Liver (tissue), 9 donors: ENCODE measurements around the gene PPARA. TPM values are rescaled to one million over a fixed set of nuclear protein-coding genes. Genes with fewer than 3 reads are reported as not detected.

Experiments used
- DNase-seq: peaks from one replicate; pipeline ENCODE4 v3.0.0-alpha.2; 2017; ENCODE audit warnings: low spot score
- H3K27ac ChIP-seq, 2 donors: one replicate each; pipeline ENCODE4 v1.7.0; 2013; ENCODE audit warnings: inconsistent platforms in 2 of 2, low read length in 2 of 2, control low read depth in 1 of 2, low read depth in 1 of 2, mild to moderate bottlenecking in 1 of 2
- H3K27me3 ChIP-seq, 4 donors: one replicate each; pipeline versions ENCODE4 v1.6.1 to v1.7.0; 2013; ENCODE audit warnings: low read length in 3 of 4, inconsistent platforms in 1 of 4, mild to moderate bottlenecking in 1 of 4, moderate library complexity in 1 of 4; ENCODE audit not compliant: control insufficient read depth in 4 of 4, insufficient read depth in 4 of 4
- H3K36me3 ChIP-seq, 4 donors: one replicate each; pipeline versions ENCODE4 v1.6.1 to v1.7.0; 2013; ENCODE audit warnings: low read length in 3 of 4, mild to moderate bottlenecking in 3 of 4, low read depth in 1 of 4, moderate library complexity in 1 of 4; ENCODE audit not compliant: control insufficient read depth in 4 of 4, insufficient read depth in 3 of 4
- H3K4me1 ChIP-seq, 4 donors: one replicate each; pipeline versions ENCODE4 v1.6.1 to v1.7.0; 2013; ENCODE audit warnings: low read length in 3 of 4, mild to moderate bottlenecking in 3 of 4, moderate library complexity in 1 of 4; ENCODE audit not compliant: control insufficient read depth in 4 of 4, insufficient read depth in 4 of 4
- H3K4me3 ChIP-seq, 3 donors: one replicate each; pipeline versions ENCODE4 v1.6.1 to v1.7.0; 2013; ENCODE audit warnings: low read length in 3 of 3, control low read depth in 1 of 3, low read depth in 1 of 3, mild to moderate bottlenecking in 1 of 3
- H3K9ac ChIP-seq, 2 donors: one replicate each; pipeline ENCODE4 v1.7.0; 2013; ENCODE audit warnings: low read length in 2 of 2, mild to moderate bottlenecking in 2 of 2, moderate library complexity in 2 of 2, control low read depth in 1 of 2, low read depth in 1 of 2
- H3K9me3 ChIP-seq, 4 donors: one replicate each; pipeline versions ENCODE4 v1.6.1 to v1.7.0; 2013; ENCODE audit warnings: low read length in 3 of 4; ENCODE audit not compliant: control insufficient read depth in 4 of 4
- EGR1 ChIP-seq, 2 donors: IDR thresholded peaks; 2 replicates each; pipeline ENCODE4 v1.6.1; 2016 to 2018; ENCODE audit warnings: antibody characterized with exemption in 2 of 2, low read depth in 2 of 2
- FOXA1 ChIP-seq: IDR thresholded peaks from 2 replicates; pipeline ENCODE4 v1.6.1; 2016; ENCODE audit warnings: antibody characterized with exemption
- FOXA2 ChIP-seq: IDR thresholded peaks from 2 replicates; pipeline ENCODE4 v1.6.1; 2016; ENCODE audit warnings: antibody characterized with exemption
- GABPA ChIP-seq, 2 donors: IDR thresholded peaks in 1 of 2; conservative IDR thresholded peaks in 1 of 2; 2 replicates each; pipeline ENCODE4 v1.6.1; 2016; ENCODE audit warnings: antibody characterized with exemption in 2 of 2, mild to moderate bottlenecking in 1 of 2, moderate library complexity in 1 of 2
- HNF4A ChIP-seq, 2 donors: conservative IDR thresholded peaks; 2 replicates each; pipeline ENCODE4 v1.6.1; 2016; ENCODE audit warnings: antibody characterized with exemption in 2 of 2, mild to moderate bottlenecking in 2 of 2
- HNF4G ChIP-seq: IDR thresholded peaks from 2 replicates; pipeline ENCODE4 v1.6.1; 2016; ENCODE audit warnings: antibody characterized with exemption
- JUND ChIP-seq, 2 donors: IDR thresholded peaks; 2 replicates each; pipeline ENCODE4 v1.6.1; 2016; ENCODE audit warnings: antibody characterized with exemption in 2 of 2
- NR2F2 ChIP-seq: IDR thresholded peaks from 2 replicates; pipeline ENCODE4 v1.6.1; 2016; ENCODE audit warnings: antibody characterized with exemption
- RAD21 ChIP-seq, 2 donors: IDR thresholded peaks; 2 replicates each; pipeline ENCODE4 v1.6.1; 2016; ENCODE audit warnings: antibody characterized with exemption in 2 of 2, mild to moderate bottlenecking in 2 of 2
- RXRA ChIP-seq, 2 donors: IDR thresholded peaks; 2 replicates each; pipeline ENCODE4 v1.6.1; 2017 to 2018; ENCODE audit warnings: antibody characterized with exemption in 2 of 2, mild to moderate bottlenecking in 1 of 2
- SP1 ChIP-seq: IDR thresholded peaks from 2 replicates; pipeline ENCODE4 v1.6.1; 2018; ENCODE audit warnings: antibody characterized with exemption, mild to moderate bottlenecking
- TAF1 ChIP-seq: conservative IDR thresholded peaks from 2 replicates; pipeline ENCODE4 v1.6.1; 2016; ENCODE audit warnings: antibody characterized with exemption, mild to moderate bottlenecking
- YY1 ChIP-seq: IDR thresholded peaks from 2 replicates; pipeline ENCODE4 v1.6.1; 2016; ENCODE audit warnings: antibody characterized with exemption, mild to moderate bottlenecking
- WGBS: extraction: QIAGEN DNeasy Blood & Tissue Kit; methylation state at CpG from one replicate; pipeline ENCODE4 v1.1.7; 2013; 5-methylcytosine and 5-hydroxymethylcytosine counted together
- polyA plus RNA-seq, 2 donors: library from polyadenylated mRNA; stranded (reverse) in 1 of 2; unstranded in 1 of 2; fragments of 200-250 nt in 1 of 2; fragments of >200 nt in 1 of 2; fragmentation: Nextera tagmentation in 1 of 2; extraction: Ambion mirVana in 1 of 2; gene quantifications; one replicate each; pipeline versions ENCODE4 v1.2.1 to v1.2.3, GENCODE V29; 2013 to 2015
- total RNA-seq, 2 donors: library from RNA; depleted of rRNA; stranded (reverse); fragments of >200 nt; gene quantifications; one replicate each; pipeline ENCODE4 v1.2.3, GENCODE V29; 2014
- TF ChIP-seq, protein P1 (sequence below): IDR thresholded peaks from 2 replicates; pipeline ENCODE4 v1.6.1; 2016; ENCODE audit warnings: antibody characterized with exemption
- TF ChIP-seq, protein P2 (sequence below): fragments of 150-350 bp; IDR thresholded peaks from 2 replicates; pipeline ENCODE4 v1.5.1; 2017; ENCODE audit warnings: improper control_type of control experiment, low read depth, low read length; ENCODE audit not compliant: missing input control
- TF ChIP-seq, protein P3 (sequence below): IDR thresholded peaks from 2 replicates; pipeline ENCODE4 v1.6.1; 2016; ENCODE audit warnings: antibody characterized with exemption, mild to moderate bottlenecking
- TF ChIP-seq, protein P4 (sequence below): IDR thresholded peaks from 2 replicates; pipeline ENCODE4 v1.6.1; 2016; ENCODE audit warnings: antibody characterized with exemption
- TF ChIP-seq, protein P5 (sequence below): IDR thresholded peaks from 2 replicates; pipeline ENCODE4 v1.6.1; 2016; ENCODE audit warnings: antibody characterized with exemption
- donor health status: healthy.
- donor health status: healthy.
- donor health status: healthy.
- donor health status: healthy.
- donor health status: healthy.

Gene PPARA
- total and polyA plus RNA-seq, 4 donors: 31.2 to 78.8 (median 41.3) TPM

DNA sequence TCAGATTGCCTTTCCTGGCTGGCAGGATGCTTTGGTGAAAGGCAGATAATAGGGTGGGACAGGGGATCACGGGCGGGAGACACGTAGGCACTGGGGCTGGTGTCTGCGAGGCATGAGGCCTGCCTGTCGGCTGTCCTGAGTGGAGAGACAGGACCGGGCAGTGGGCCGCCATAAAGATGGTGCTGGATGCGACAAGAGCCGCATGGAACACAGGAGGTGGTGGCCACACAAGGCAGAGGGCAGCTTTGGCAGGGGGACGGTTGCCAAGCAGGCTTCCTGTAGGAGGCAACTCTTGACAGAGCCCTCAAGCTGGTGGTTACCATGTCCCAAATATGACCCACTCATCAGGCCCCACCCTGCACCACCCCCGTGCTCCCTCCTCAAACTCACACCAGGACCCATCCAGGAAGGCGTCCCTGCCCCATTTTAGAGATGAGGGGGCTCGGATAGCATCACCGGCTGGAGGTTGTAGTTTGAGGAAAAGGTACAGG is 4.9 kb upstream of the PPARA start:
- peaks cover 11 to 64% (median 54%) of the 10 kb centered on the region in 4 donors for H3K4me1 ChIP-seq

DNA sequence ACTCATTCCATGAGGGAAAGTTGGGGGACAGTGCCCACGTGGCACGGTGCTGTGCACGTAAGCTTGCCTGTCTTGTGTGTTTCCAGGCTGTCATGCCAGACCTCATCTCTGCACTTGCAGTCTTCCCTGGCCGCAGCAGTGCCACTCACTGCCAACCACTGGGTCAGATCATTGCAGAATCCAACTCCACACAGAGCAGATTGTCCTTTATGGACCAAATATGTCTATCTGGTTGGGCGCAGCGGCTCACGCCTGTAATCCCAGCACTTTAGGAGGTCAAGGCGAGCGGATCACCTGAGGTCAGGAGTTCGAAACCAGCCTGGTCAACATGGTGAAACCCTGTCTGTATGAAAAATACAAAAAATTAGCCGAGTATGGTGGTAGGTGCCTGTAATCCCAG is 4.4 kb upstream of the PPARA start:
- no peak overlapping the region for H3K9ac ChIP-seq
- H3K36me3 ChIP-seq: no peaks in the 10 kb centered on the region
- H3K4me3 ChIP-seq: no peak overlapping the region
- H3K27me3 ChIP-seq: no peaks in the 10 kb centered on the region
- peak overlapping the region; percentile 96 to 97 for H3K27ac ChIP-seq
- DNase-seq: no peak
- TF ChIP-seq, protein P1, sequence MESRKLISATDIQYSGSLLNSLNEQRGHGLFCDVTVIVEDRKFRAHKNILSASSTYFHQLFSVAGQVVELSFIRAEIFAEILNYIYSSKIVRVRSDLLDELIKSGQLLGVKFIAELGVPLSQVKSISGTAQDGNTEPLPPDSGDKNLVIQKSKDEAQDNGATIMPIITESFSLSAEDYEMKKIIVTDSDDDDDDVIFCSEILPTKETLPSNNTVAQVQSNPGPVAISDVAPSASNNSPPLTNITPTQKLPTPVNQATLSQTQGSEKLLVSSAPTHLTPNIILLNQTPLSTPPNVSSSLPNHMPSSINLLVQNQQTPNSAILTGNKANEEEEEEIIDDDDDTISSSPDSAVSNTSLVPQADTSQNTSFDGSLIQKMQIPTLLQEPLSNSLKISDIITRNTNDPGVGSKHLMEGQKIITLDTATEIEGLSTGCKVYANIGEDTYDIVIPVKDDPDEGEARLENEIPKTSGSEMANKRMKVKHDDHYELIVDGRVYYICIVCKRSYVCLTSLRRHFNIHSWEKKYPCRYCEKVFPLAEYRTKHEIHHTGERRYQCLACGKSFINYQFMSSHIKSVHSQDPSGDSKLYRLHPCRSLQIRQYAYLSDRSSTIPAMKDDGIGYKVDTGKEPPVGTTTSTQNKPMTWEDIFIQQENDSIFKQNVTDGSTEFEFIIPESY: no peak
- TF ChIP-seq YY1: peak; percentile 43
- TF ChIP-seq, protein P2, sequence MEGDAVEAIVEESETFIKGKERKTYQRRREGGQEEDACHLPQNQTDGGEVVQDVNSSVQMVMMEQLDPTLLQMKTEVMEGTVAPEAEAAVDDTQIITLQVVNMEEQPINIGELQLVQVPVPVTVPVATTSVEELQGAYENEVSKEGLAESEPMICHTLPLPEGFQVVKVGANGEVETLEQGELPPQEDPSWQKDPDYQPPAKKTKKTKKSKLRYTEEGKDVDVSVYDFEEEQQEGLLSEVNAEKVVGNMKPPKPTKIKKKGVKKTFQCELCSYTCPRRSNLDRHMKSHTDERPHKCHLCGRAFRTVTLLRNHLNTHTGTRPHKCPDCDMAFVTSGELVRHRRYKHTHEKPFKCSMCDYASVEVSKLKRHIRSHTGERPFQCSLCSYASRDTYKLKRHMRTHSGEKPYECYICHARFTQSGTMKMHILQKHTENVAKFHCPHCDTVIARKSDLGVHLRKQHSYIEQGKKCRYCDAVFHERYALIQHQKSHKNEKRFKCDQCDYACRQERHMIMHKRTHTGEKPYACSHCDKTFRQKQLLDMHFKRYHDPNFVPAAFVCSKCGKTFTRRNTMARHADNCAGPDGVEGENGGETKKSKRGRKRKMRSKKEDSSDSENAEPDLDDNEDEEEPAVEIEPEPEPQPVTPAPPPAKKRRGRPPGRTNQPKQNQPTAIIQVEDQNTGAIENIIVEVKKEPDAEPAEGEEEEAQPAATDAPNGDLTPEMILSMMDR: no peak
- TF ChIP-seq EGR1 (IDR thresholded peaks at IDR 0.05; ENCODE audit: low read depth in 2 of 2): no peak
- TF ChIP-seq, protein P3, sequence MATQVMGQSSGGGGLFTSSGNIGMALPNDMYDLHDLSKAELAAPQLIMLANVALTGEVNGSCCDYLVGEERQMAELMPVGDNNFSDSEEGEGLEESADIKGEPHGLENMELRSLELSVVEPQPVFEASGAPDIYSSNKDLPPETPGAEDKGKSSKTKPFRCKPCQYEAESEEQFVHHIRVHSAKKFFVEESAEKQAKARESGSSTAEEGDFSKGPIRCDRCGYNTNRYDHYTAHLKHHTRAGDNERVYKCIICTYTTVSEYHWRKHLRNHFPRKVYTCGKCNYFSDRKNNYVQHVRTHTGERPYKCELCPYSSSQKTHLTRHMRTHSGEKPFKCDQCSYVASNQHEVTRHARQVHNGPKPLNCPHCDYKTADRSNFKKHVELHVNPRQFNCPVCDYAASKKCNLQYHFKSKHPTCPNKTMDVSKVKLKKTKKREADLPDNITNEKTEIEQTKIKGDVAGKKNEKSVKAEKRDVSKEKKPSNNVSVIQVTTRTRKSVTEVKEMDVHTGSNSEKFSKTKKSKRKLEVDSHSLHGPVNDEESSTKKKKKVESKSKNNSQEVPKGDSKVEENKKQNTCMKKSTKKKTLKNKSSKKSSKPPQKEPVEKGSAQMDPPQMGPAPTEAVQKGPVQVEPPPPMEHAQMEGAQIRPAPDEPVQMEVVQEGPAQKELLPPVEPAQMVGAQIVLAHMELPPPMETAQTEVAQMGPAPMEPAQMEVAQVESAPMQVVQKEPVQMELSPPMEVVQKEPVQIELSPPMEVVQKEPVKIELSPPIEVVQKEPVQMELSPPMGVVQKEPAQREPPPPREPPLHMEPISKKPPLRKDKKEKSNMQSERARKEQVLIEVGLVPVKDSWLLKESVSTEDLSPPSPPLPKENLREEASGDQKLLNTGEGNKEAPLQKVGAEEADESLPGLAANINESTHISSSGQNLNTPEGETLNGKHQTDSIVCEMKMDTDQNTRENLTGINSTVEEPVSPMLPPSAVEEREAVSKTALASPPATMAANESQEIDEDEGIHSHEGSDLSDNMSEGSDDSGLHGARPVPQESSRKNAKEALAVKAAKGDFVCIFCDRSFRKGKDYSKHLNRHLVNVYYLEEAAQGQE: peak; percentile 32
- TF ChIP-seq GABPA (IDR thresholded peaks at IDR 0.05 in 1 of 2, conservative IDR thresholded peaks at IDR 0.05 in 1 of 2): no peak
- TF ChIP-seq FOXA1: no peak
- no peak for TF ChIP-seq FOXA2
- peak; percentile 20 to 51 for TF ChIP-seq HNF4A (conservative IDR thresholded peaks at IDR 0.05)
- no peak for TF ChIP-seq NR2F2
- peak in 1 of 2 donors; percentile 32 for TF ChIP-seq RAD21 (IDR thresholded peaks at IDR 0.05)
- TF ChIP-seq, protein P4, sequence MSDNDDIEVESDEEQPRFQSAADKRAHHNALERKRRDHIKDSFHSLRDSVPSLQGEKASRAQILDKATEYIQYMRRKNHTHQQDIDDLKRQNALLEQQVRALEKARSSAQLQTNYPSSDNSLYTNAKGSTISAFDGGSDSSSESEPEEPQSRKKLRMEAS: no peak
- no peak for TF ChIP-seq TAF1
- TF ChIP-seq, protein P5, sequence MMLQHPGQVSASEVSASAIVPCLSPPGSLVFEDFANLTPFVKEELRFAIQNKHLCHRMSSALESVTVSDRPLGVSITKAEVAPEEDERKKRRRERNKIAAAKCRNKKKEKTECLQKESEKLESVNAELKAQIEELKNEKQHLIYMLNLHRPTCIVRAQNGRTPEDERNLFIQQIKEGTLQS: no peak
- no peak for TF ChIP-seq HNF4G
- peak; percentile 70 to 71 for TF ChIP-seq RXRA (IDR thresholded peaks at IDR 0.05)
- peak; percentile 58 for TF ChIP-seq SP1
- no peak for TF ChIP-seq JUND (IDR thresholded peaks at IDR 0.05)
- H3K4me1 ChIP-seq: peaks cover 11 to 64% (median 54%) of the 10 kb centered on the region in 4 donors
- 42% methylated on average over 11 of the region's 11 CpGs for WGBS
- no peaks in the 10 kb centered on the region for H3K9me3 ChIP-seq

More for the DNA sequence above, 4.9 kb upstream of the PPARA start:
- 94% methylated on average over 14 of the region's 14 CpGs for WGBS
- Histone ChIP-seq H3K36me3 (no peaks in the 10 kb centered on the region), H3K4me3 (no peak overlapping the region), H3K9me3 (no peaks in the 10 kb centered on the region), H3K27me3 (no peaks in the 10 kb centered on the region), H3K9ac (no peak overlapping the region), H3K27ac (peak overlapping the region; percentile 15 to 43)
- TF ChIP-seq, protein P2: no peak
- TF ChIP-seq JUND (IDR thresholded peaks at IDR 0.05): no peak
- no peak for TF ChIP-seq FOXA1
- DNase-seq: no peak
